ENCODE results near the gene ZNF845.

- TF ChIP-seq POLR2A (IDR thresholded peaks at IDR 0.05) (no peak), CTCF (IDR thresholded peaks at IDR 0.05) (no peak)
These were observed 56.4 kb downstream of the ZNF845 start for GRCh38 chr19:53389978-53390377.

Measured in thyroid gland (tissue), 4 donors.